ENCODE measurements around the gene HIRIP3.

DNA sequence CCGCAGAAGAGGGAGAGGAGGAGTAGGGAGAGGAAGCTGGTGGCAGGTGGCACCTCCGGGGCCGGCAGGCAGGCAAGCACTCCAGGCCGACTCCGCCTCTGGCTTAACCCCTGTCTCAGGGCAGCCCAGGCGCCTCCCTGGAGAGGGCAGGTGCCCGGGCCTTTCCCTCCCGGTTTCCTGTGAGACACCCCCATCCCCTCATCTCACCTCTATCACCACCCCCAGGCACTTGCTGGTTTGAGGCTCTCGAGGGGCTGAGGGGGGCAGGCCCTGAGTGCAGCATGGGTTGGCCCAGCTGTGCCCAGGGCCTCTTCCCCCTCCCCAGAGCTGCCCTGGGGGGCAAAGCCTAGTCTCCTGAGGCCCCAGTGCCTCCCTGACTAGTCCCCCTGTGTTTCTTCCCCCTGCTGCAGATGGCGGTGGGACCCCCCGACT, 9.4 kb upstream of the HIRIP3 start:
- TF ChIP-seq CTCF (IDR thresholded peaks at IDR 0.05; ENCODE audit: control extremely low read depth in 1 of 3, insufficient read depth in 1 of 3, low read depth in 1 of 3, low read length in 3 of 3) (no peak), GABPA (IDR thresholded peaks at IDR 0.05; ENCODE audit: borderline replicate concordance, insufficient read depth, low read length) (no peak), POLR2AphosphoS5 (IDR thresholded peaks at IDR 0.05; ENCODE audit: low read depth, low read length) (no peak), CHD7 (IDR thresholded peaks at IDR 0.05; ENCODE audit: insufficient replicate concordance, low read length) (no peak), YY1 (IDR thresholded peaks at IDR 0.05; ENCODE audit: low read depth, low read length) (no peak)
